ENCODE results near the gene YIPF1. TPM values are rescaled to one million over a fixed set of nuclear protein-coding genes. Genes with fewer than 3 reads are reported as not detected.

Gene YIPF1
- polyA plus RNA-seq, 10 donors, result 12.7 to 17.1 (median 14.3) TPM

Other genes with a start within 250 kb of the YIPF1 start
- 1 to 10 TPM in 1 of 10 donors, under 1 TPM in 4, not detected in 5; 0.13 to 1.6 (median 0.26) TPM for gene GLIS1, start 150.6 kb downstream of the YIPF1 start, polyA plus RNA-seq (ENCODE audit: insufficient read length in 10 of 10)
- gene NDC1, start 51.5 kb downstream of the YIPF1 start, polyA plus RNA-seq (ENCODE audit: insufficient read length in 10 of 10), result 10 to 100 TPM in 9 of 10 donors, 1 to 10 TPM in 1; 9.6 to 16.3 (median 12.3) TPM
- under 1 TPM in 6 of 10 donors, not detected in 4; 0.11 to 0.49 (median 0.23) TPM for gene DIO1, start 4.4 kb upstream of the YIPF1 start, polyA plus RNA-seq (ENCODE audit: insufficient read length in 10 of 10)
- gene IFT25, start 55.9 kb upstream of the YIPF1 start, polyA plus RNA-seq (ENCODE audit: insufficient read length in 10 of 10), result 10 to 100 TPM; 20.3 to 32.2 (median 25.4) TPM
- gene LRRC42, start 56.6 kb upstream of the YIPF1 start, polyA plus RNA-seq (ENCODE audit: insufficient read length in 10 of 10), result 10 to 100 TPM; 20.6 to 34.4 (median 23.3) TPM
- not detected for gene LDLRAD1, start 128.4 kb upstream of the YIPF1 start, polyA plus RNA-seq (ENCODE audit: insufficient read length in 10 of 10)
- gene TMEM59, start 163.4 kb upstream of the YIPF1 start, polyA plus RNA-seq (ENCODE audit: insufficient read length in 10 of 10), result 100 to 1,000 TPM; 140 to 172 (median 156) TPM
- gene TCEANC2, start 163.8 kb upstream of the YIPF1 start, polyA plus RNA-seq (ENCODE audit: insufficient read length in 10 of 10), result 1 to 10 TPM; 4.9 to 7.7 (median 5.6) TPM